Suprapubic skin (tissue), 4 donors: ENCODE data around the gene SLC4A8. TPM values are rescaled to one million over a fixed set of nuclear protein-coding genes. Genes with fewer than 3 reads are reported as not detected.

Source experiments
- DNase-seq, 2 donors: peaks; one replicate each; pipeline ENCODE4 v3.0.0-alpha.2; 2019; ENCODE audit warnings: low spot score in 2 of 2
- H3K27ac ChIP-seq: fragments of 200-600 bp; sonication (generic); one replicate; pipeline ENCODE4 v1.5.1; 2019
- H3K27me3 ChIP-seq: fragments of 200-600 bp; sonication (generic); one replicate; pipeline ENCODE4 v1.5.1; 2019
- H3K36me3 ChIP-seq: fragments of 200-600 bp; sonication (generic); one replicate; pipeline ENCODE4 v1.5.1; 2019
- H3K4me1 ChIP-seq: fragments of 200-600 bp; sonication (generic); one replicate; pipeline ENCODE4 v1.5.1; 2019
- H3K4me3 ChIP-seq: fragments of 200-600 bp; sonication (generic); one replicate; pipeline ENCODE4 v1.5.1; 2019; ENCODE audit warnings: mild to moderate bottlenecking
- H3K9me3 ChIP-seq: fragments of 200-600 bp; sonication (generic); one replicate; pipeline ENCODE4 v1.5.1; 2019
- CTCF ChIP-seq, 2 donors: fragments of 200-600 bp in 1 of 2; fragments of 450-650 bp in 1 of 2; sonication (generic) in 1 of 2; IDR thresholded peaks; one replicate each; pipeline ENCODE4 v1.5.1; 2016 to 2019; ENCODE audit warnings: antibody characterized with exemption in 2 of 2, mild to moderate bottlenecking in 1 of 2, moderate library complexity in 1 of 2
- EP300 ChIP-seq: sonication (generic); formaldehyde crosslinking; IDR thresholded peaks from one replicate; pipeline ENCODE4 v1.6.1; 2017; ENCODE audit warnings: antibody characterized with exemption
- POLR2A ChIP-seq, 2 donors: fragments of 450-650 bp; IDR thresholded peaks; one replicate each; pipeline ENCODE4 v1.6.1; 2017; ENCODE audit warnings: antibody characterized with exemption in 2 of 2, mild to moderate bottlenecking in 2 of 2, moderate library complexity in 2 of 2
- POLR2AphosphoS5 ChIP-seq, 3 donors: sonication (generic); formaldehyde crosslinking; IDR thresholded peaks; one replicate each; pipeline ENCODE4 v1.6.1; 2017; ENCODE audit warnings: antibody characterized with exemption in 3 of 3
- WGBS: methylation state at CpG from one replicate; pipeline ENCODE4 v1.1.5; 2018; 5-methylcytosine and 5-hydroxymethylcytosine counted together
- total RNA-seq, 4 donors: library from RNA; depleted of rRNA; stranded (reverse); fragments of >200 nt; gene quantifications; one replicate each; pipeline ENCODE4 v1.1.0, GENCODE V29; 2016

Gene SLC4A8
- total RNA-seq, 4 donors from 2014 or later: 1.1 to 2.2 TPM; not detected in 2

GRCh38 chr12:51439330-51439729 is 14.7 kb downstream of the SLC4A8 start:
- Histone ChIP-seq H3K36me3 (no peaks in the 10 kb centered on the region), H3K9me3 (no peaks in the 10 kb centered on the region), H3K4me3 (no peak overlapping the region), H3K4me1 (no peaks in the 10 kb centered on the region), H3K27ac (no peak overlapping the region), H3K27me3 (peaks cover 9% of the 10 kb centered on the region)
- no peak for TF ChIP-seq POLR2A (IDR thresholded peaks at IDR 0.05)
- TF ChIP-seq CTCF (IDR thresholded peaks at IDR 0.05): no peak
- TF ChIP-seq POLR2AphosphoS5 (IDR thresholded peaks at IDR 0.05): no peak
- no peak for TF ChIP-seq EP300
- 63% methylated on average over 2 of the region's 2 CpGs for WGBS
- DNase-seq: no peak

- 33% methylated on average over 3 of the region's 3 CpGs for WGBS
- H3K27ac ChIP-seq: no peak overlapping the region
- H3K4me1 ChIP-seq: no peaks in the 10 kb centered on the region
- no peak overlapping the region for H3K4me3 ChIP-seq
- TF ChIP-seq CTCF (IDR thresholded peaks at IDR 0.05) (no peak), POLR2AphosphoS5 (IDR thresholded peaks at IDR 0.05) (no peak), POLR2A (IDR thresholded peaks at IDR 0.05) (no peak), EP300 (no peak)
- H3K27me3 ChIP-seq: peaks cover 13% of the 10 kb centered on the region
- no peaks in the 10 kb centered on the region for H3K9me3 ChIP-seq
- no peak for DNase-seq
- H3K36me3 ChIP-seq: no peaks in the 10 kb centered on the region
Measured at GRCh38 chr12:51441583-51441982, 17.0 kb downstream of the SLC4A8 start.

GRCh38 chr12:51442324-51442723 is 17.7 kb downstream of the SLC4A8 start:
- no peak for TF ChIP-seq CTCF (IDR thresholded peaks at IDR 0.05)
- TF ChIP-seq POLR2A (IDR thresholded peaks at IDR 0.05): no peak
- TF ChIP-seq POLR2AphosphoS5 (IDR thresholded peaks at IDR 0.05): no peak
- no peak overlapping the region for H3K4me3 ChIP-seq
- peaks cover 13% of the 10 kb centered on the region for H3K27me3 ChIP-seq
- WGBS: 54% methylated on average over 4 of the region's 4 CpGs
- H3K9me3 ChIP-seq: no peaks in the 10 kb centered on the region
- H3K27ac ChIP-seq: no peak overlapping the region
- H3K36me3 ChIP-seq: no peaks in the 10 kb centered on the region
- no peak for DNase-seq
- H3K4me1 ChIP-seq: no peaks in the 10 kb centered on the region

- DNase-seq: no peak
- Histone ChIP-seq H3K36me3 (no peaks in the 10 kb centered on the region), H3K4me1 (no peaks in the 10 kb centered on the region), H3K9me3 (no peaks in the 10 kb centered on the region), H3K27ac (no peak overlapping the region), H3K4me3 (no peak overlapping the region), H3K27me3 (peaks cover 13% of the 10 kb centered on the region)
- TF ChIP-seq CTCF (IDR thresholded peaks at IDR 0.05) (no peak), POLR2AphosphoS5 (IDR thresholded peaks at IDR 0.05) (no peak), POLR2A (IDR thresholded peaks at IDR 0.05) (no peak), EP300 (no peak)
- 82% methylated on average over 5 of the region's 5 CpGs for WGBS
Measured at GRCh38 chr12:51443573-51443972, 18.9 kb downstream of the SLC4A8 start.

GRCh38 chr12:51448618-51449256 is 24.1 kb downstream of the SLC4A8 start:
- Histone ChIP-seq H3K9me3 (no peaks in the 10 kb centered on the region), H3K36me3 (no peaks in the 10 kb centered on the region), H3K27me3 (peaks cover 6% of the 10 kb centered on the region), H3K27ac (no peak overlapping the region), H3K4me1 (no peaks in the 10 kb centered on the region), H3K4me3 (no peak overlapping the region)
- WGBS: 75% methylated on average over 3 of the region's 3 CpGs
- no peak for TF ChIP-seq POLR2A (IDR thresholded peaks at IDR 0.05)
- no peak for DNase-seq
